NCI-H187 treated with DMSO at 0.1 percent for 48 hours (cell line): ENCODE results near the gene NUAK1.
"Not testable (repeated sequence)": the region's sequence is repeated elsewhere in the genome, so short reads cannot be mapped to it uniquely, and the experiment has no call there.

Experiments used
- DNase-seq: peaks from one replicate; lab custom pipeline; 2025; lab: John Stamatoyannopoulos, UW

NUAK1 gene

GRCh38 chr12:106031761-106032622 is 106.8 kb downstream of the NUAK1 start:
- no peak for DNase-seq

GRCh38 chr12:106030210-106031071 is 108.3 kb downstream of the NUAK1 start:
- no peak for DNase-seq

GRCh38 chr12:106029532-106029931 is 109.2 kb downstream of the NUAK1 start:
- DNase-seq, result no peak

GRCh38 chr12:106027911-106028310 is 110.8 kb downstream of the NUAK1 start:
- DNase-seq, result no peak

- no peak for DNase-seq
These were observed 111.5 kb downstream of the NUAK1 start for GRCh38 chr12:106027286-106027685.

GRCh38 chr12:106025129-106025528 is 113.6 kb downstream of the NUAK1 start:
- DNase-seq, result no peak

- no peak for DNase-seq
These were observed 115.7 kb downstream of the NUAK1 start for GRCh38 chr12:106023039-106023438.

GRCh38 chr12:106022568-106023012 is 116.2 kb downstream of the NUAK1 start:
- no peak for DNase-seq

- no peak for DNase-seq
These were observed 117.2 kb downstream of the NUAK1 start for GRCh38 chr12:106021516-106021915.

- no peak for DNase-seq
These were observed 118.0 kb downstream of the NUAK1 start for GRCh38 chr12:106020736-106021135.

GRCh38 chr12:106019144-106019543 is 119.6 kb downstream of the NUAK1 start:
- DNase-seq, result no peak

- DNase-seq, result no peak
These were observed 120.5 kb downstream of the NUAK1 start for GRCh38 chr12:106018286-106018685.

GRCh38 chr12:106016601-106017278 is 122.0 kb downstream of the NUAK1 start:
- DNase-seq, result not testable (repeated sequence)

- DNase-seq, result no peak
These were observed 123.1 kb downstream of the NUAK1 start for GRCh38 chr12:106015646-106016045.

GRCh38 chr12:106013941-106014340 is 124.8 kb downstream of the NUAK1 start:
- DNase-seq, result no peak
